Heart right ventricle (tissue), 16 donors: ENCODE measurements around the gene KCNC2. TPM values are rescaled to one million over a fixed set of nuclear protein-coding genes. Genes with fewer than 3 reads are reported as not detected.

Experiments
- ATAC-seq, 8 donors: fragments of 200-7000 bp; cut with Tn5 transposase; one replicate each; pipeline ENCODE4 v1.9.1; 2020; ENCODE audit warnings: mild to moderate bottlenecking in 8 of 8, moderate library complexity in 8 of 8, moderate number of reproducible peaks in 1 of 8
- DNase-seq, 2 donors: peaks; one replicate each; pipeline ENCODE4 v3.0.0-alpha.2; 2020
- H3K27ac ChIP-seq, 10 donors: fragments of 200-600 bp; sonication (generic) in 2 of 10; one replicate each; pipeline versions ENCODE4 v1.5.0 to v1.8.0; 2020 to 2022; ENCODE audit warnings: mild to moderate bottlenecking in 3 of 10
- H3K27me3 ChIP-seq, 7 donors: fragments of 200-600 bp; one replicate each; pipeline ENCODE4 v1.8.0; 2021 to 2022; ENCODE audit warnings: mild to moderate bottlenecking in 2 of 7
- H3K36me3 ChIP-seq, 9 donors: fragments of 200-600 bp; sonication (generic) in 1 of 9; one replicate each; pipeline versions ENCODE4 v1.5.0 to v1.8.0; 2020 to 2022; ENCODE audit warnings: mild to moderate bottlenecking in 2 of 9
- H3K4me1 ChIP-seq, 9 donors: fragments of 200-600 bp; sonication (generic) in 1 of 9; one replicate each; pipeline versions ENCODE4 v1.5.0 to v1.8.0; 2020 to 2022; ENCODE audit warnings: mild to moderate bottlenecking in 4 of 9
- H3K4me3 ChIP-seq, 10 donors: fragments of 200-600 bp; sonication (generic) in 2 of 10; one replicate each; pipeline versions ENCODE4 v1.5.0 to v1.8.0; 2020 to 2022; ENCODE audit warnings: mild to moderate bottlenecking in 7 of 10, moderate library complexity in 2 of 10
- H3K9me3 ChIP-seq, 11 donors: fragments of 200-600 bp in 10 of 11; sonication (generic) in 2 of 11; one replicate each; pipeline versions ENCODE4 v1.5.0 to v1.8.0; 2013 to 2022; ENCODE audit warnings: mild to moderate bottlenecking in 2 of 11, control low read depth in 1 of 11, moderate library complexity in 1 of 11
- WGBS, 2 donors: extraction: QIAGEN DNeasy Blood & Tissue Kit; methylation state at CpG; one replicate each; pipeline ENCODE4 v1.1.7; 2013; ENCODE audit warnings: inconsistent platforms in 1 of 2; 5-methylcytosine and 5-hydroxymethylcytosine counted together
- intact Hi-C, 10 donors: fragments of 100-400 bp; cut with DNase I; formaldehyde crosslinking; loops; one replicate each; pipeline versions ENCODE4 v1.11.1 to v1.14.2; 2022
- polyA plus RNA-seq, 2 donors: library from polyadenylated mRNA; stranded (reverse); fragments of 200-250 nt; gene quantifications; one replicate each; pipeline ENCODE4 v1.2.3, GENCODE V29; 2013
- total RNA-seq, 10 donors: library from RNA; stranded (reverse); fragmentation: NEBNext Ultra II Directional in 3 of 10; extraction: Animal tissue kit (Norgen Biotek cat#: 25700) in 3 of 10; gene quantifications; one replicate each; pipeline versions ENCODE4 v1.2.1 to v1.2.4, GENCODE V29; 2021 to 2023
- TF ChIP-seq, protein P1 (sequence below), 9 donors: fragments of 200-600 bp; sonication (generic) in 2 of 9; IDR thresholded peaks; one replicate each; pipeline versions ENCODE4 v1.5.0 to v1.8.0; 2021 to 2022; ENCODE audit warnings: antibody characterized with exemption in 9 of 9, mild to moderate bottlenecking in 5 of 9, moderate library complexity in 1 of 9
- donor health status: Arrhythmogenic right ventricular cardiomyopathy.
- donor health status: ischemic (EF 13 %, LVEDD 7.1; RV severe dilation, severe dysfunction).
- donor health status: healthy with polysubstance abuse.
- donor health status: DM: no; HTN: yes; CAD: no.
- donor health status: DM: no; HTN: no; CAD: no.
- donor health status: ischemic (EF 25% LVEDD 6.9; RV normal size, moderate dysfunction).
- donor health status: ischemic (EF 25% LVEDD 5.7; RV mildly dilated, moderate dysfunction).
- donor health status: healthy.
- donor health status: DM: yes; HTN: yes; CAD: no.
- donor health status: Ischemic cardiomyopathy.
- donor health status: ischemic (EF 35%, LVEDD 5.7; RV mildly dilated, moderate dysfunction).
- donor health status: nonischemic (EF 11% LVEDD 7.7; RV severe dilation, severe dysfunction).
- donor health status: DM: yes; HTN: yes; CAD: no.
- donor health status: PGD.
- donor health status: ischemic (EF 29% LVEDD 5.4; RV normal size, mild dysfunction).
- donor health status: nonischemic (EF 23%, LVEDD 6.1; RV moderate dilation, normal function).

The KCNC2 gene
- total and polyA plus RNA-seq, 12 donors: not detected

DNA sequence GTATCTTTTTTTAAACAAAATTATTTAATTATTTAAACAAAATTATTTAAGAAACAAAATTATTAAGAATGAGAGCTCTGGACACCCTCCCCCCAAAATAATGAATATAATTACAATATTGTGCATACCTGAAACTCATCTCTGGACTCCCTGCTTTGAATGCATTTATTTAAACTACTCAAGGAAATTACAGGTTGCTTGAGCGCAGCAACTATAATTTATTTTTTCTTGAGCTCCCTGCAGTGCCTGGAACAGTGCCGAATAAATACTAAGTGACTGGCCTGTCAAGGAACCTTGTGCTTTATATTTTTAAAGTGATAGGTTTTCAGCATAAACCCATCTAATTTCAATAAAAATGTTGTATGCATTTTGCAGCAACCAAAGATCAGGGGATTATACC is 93.9 kb downstream of the KCNC2 start:
- Histone ChIP-seq H3K4me1 (no peaks in the 10 kb centered on the region), H3K36me3 (no peaks in the 10 kb centered on the region), H3K9me3 (no peaks in the 10 kb centered on the region), H3K27ac (no peak overlapping the region), H3K4me3 (no peak overlapping the region), H3K27me3 (no peaks in the 10 kb centered on the region)
- DNase-seq (no peak), ATAC-seq (no peak)
- TF ChIP-seq, protein P1, sequence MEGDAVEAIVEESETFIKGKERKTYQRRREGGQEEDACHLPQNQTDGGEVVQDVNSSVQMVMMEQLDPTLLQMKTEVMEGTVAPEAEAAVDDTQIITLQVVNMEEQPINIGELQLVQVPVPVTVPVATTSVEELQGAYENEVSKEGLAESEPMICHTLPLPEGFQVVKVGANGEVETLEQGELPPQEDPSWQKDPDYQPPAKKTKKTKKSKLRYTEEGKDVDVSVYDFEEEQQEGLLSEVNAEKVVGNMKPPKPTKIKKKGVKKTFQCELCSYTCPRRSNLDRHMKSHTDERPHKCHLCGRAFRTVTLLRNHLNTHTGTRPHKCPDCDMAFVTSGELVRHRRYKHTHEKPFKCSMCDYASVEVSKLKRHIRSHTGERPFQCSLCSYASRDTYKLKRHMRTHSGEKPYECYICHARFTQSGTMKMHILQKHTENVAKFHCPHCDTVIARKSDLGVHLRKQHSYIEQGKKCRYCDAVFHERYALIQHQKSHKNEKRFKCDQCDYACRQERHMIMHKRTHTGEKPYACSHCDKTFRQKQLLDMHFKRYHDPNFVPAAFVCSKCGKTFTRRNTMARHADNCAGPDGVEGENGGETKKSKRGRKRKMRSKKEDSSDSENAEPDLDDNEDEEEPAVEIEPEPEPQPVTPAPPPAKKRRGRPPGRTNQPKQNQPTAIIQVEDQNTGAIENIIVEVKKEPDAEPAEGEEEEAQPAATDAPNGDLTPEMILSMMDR (IDR thresholded peaks at IDR 0.05): no peak
- WGBS, 2 donors: 89 to 91% methylated on average over 2 of the region's 2 CpGs
- intact Hi-C loops: no loop called here

DNA sequence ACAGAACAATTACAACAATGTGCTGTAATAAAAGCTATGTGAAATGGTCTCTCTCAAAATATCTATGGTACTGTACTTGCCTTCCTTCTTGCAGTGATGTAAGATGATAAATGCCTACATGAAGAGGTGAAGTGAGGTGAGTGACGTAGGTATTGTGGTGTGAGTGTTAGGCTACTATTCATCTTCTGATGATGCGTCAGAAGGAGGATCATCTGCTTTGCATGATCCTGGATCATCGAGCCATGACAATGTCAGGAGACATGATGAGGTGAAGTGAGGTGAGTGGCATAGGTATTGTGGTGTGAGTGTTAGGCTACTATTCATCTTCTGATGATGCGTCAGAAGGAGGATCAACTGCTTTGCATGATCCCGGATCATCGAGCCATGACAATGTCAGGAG is 105.8 kb downstream of the KCNC2 start:
- DNase-seq: no peak
- 91 to 92% methylated on average over 6 of the region's 6 CpGs for WGBS, 2 donors
- no peak for ATAC-seq
- TF ChIP-seq, protein P1 (IDR thresholded peaks at IDR 0.05): no peak
- Histone ChIP-seq H3K4me1 (no peaks in the 10 kb centered on the region), H3K27me3 (no peaks in the 10 kb centered on the region), H3K4me3 (no peak overlapping the region), H3K36me3 (no peaks in the 10 kb centered on the region), H3K9me3 (peaks cover 0 to 5% (median 0%) of the 10 kb centered on the region in 11 donors), H3K27ac (no peak overlapping the region)
- intact Hi-C loops: no loop called here

DNA sequence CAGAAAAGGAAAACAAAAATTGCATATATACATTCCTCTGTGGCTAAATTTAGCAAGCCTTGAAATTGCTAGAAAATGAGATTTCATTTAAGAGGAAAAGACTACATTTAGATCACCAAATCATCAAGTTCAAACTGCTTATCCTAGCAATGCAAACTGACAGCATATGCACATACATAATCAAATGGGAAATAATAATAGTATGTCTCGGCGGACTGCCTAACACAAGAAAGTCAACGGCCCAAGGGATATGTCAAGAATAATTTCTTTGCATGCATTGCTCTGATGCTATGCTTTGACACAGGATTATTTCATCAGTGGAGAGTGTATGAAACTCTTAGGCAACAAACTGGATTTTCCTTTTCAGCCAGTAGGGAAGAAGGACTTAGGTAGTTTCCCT is 107.9 kb downstream of the KCNC2 start:
- 72 to 82% methylated on average over 3 of the region's 3 CpGs for WGBS, 2 donors
- Histone ChIP-seq H3K27ac (no peak overlapping the region), H3K4me3 (no peak overlapping the region), H3K9me3 (peaks cover 0 to 5% (median 0%) of the 10 kb centered on the region in 11 donors), H3K36me3 (no peaks in the 10 kb centered on the region), H3K4me1 (no peaks in the 10 kb centered on the region), H3K27me3 (no peaks in the 10 kb centered on the region)
- no peak for ATAC-seq
- no peak for DNase-seq
- TF ChIP-seq, protein P1 (IDR thresholded peaks at IDR 0.05): no peak
- intact Hi-C loops: no loop called here

DNA sequence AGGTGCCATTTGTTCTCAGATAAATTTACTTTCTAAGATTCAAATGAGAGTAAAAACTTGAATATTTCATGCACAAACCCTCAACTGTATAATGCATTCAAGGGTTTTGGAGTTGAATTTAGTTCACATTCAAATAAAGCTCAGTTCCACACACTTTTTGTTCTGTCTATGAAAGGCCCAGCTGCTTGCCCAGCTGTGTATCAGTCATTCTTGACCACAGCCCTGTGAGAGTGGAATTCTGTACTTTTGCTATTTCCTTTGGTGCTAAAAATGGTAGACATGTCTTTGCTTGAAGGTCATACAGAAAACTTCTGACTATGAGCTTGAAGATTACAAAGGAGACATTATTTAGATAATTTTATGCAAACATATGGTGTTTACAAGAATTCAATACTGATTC is 110.4 kb downstream of the KCNC2 start:
- no peak for ATAC-seq
- intact Hi-C loops: no loop called here
- TF ChIP-seq, protein P1 (IDR thresholded peaks at IDR 0.05): no peak

DNA sequence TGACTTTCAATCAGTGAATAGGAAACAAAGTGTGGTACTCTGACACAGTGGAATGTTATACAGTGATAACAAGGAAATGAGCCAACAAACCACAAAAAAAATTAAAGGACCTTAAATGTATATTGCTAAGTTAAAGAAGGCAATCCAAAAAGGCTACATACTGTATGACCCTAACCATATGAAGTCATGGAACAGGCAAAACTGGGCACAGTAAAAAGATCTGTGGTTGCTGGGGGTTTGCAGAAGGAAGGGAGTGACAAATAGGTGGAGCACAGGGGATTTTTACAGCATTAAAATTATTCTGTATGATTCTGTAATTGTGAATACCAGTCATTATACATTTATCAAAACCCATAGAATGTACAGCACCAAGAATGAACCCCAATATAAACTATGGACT is 112.6 kb downstream of the KCNC2 start:
- no peaks in the 10 kb centered on the region for H3K27me3 ChIP-seq
- H3K36me3 ChIP-seq: no peaks in the 10 kb centered on the region
- TF ChIP-seq, protein P1 (IDR thresholded peaks at IDR 0.05): no peak
- H3K9me3 ChIP-seq: no peaks in the 10 kb centered on the region
- no peak overlapping the region for H3K27ac ChIP-seq
- DNase-seq (no peak), ATAC-seq (no peak)
- H3K4me3 ChIP-seq: no peak overlapping the region
- H3K4me1 ChIP-seq: no peaks in the 10 kb centered on the region
- intact Hi-C loops: no loop called here

More for the DNA sequence above, 110.4 kb downstream of the KCNC2 start:
- Histone ChIP-seq H3K27me3 (no peaks in the 10 kb centered on the region), H3K4me3 (no peak overlapping the region), H3K9me3 (no peaks in the 10 kb centered on the region), H3K36me3 (no peaks in the 10 kb centered on the region), H3K27ac (no peak overlapping the region), H3K4me1 (no peaks in the 10 kb centered on the region)
- no peak for DNase-seq
